ENCODE results near the gene CENPM. TPM values are rescaled to one million over a fixed set of nuclear protein-coding genes. Genes with fewer than 3 reads are reported as not detected.

CENPM gene
- total and polyA plus RNA-seq, 2 donors (not counting 1 experiment from before 2014, with no cell fraction given) = 5.9 to 11.6 TPM

DNA sequence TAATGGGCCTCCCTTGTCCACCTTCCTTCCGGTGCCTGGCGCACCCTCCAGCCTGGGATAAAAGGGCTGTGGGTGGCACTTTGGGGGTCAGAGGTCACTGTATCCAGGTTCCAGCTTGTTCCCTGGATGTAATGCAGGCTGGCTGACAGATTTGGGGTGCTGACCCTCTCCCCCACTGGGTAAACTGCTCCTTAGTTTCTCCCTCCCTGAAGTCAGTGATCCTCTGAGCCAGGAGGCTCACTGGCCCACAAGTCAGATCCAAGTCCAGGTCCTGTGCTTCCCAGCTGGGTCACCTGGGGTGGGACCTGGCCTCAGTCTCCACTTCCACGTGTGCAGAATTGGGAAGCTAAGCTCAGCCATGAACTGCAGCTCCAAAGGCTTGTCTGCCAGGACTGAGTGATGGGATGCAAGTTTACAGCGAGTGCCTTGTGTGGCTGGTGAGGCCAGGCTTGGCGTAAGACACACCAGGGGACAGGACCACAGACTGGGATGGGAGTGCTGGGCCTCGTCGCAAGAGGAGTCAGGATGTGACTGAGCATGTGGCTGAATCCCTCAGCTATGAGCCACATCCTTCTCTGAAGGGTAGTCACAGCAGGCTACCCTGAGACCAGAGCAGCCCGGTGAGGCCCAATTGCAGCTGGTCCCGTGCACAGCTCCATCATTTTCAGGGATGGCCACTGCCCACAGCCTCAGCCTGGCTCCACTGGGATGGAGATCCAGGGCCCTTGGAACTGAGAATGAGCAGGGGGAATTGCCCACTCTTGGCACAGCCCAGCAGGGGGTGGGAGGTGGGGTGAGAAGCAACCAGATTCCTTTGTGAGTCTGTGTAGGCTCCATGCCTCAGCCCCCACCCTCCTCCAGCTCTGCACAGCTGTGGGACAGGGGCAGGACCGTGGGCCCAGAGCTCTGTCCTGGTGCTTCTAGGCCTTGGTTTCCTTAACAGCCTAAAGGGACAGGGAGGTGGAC, 39.2 kb downstream of the CENPM start:
- no peak for DNase-seq (ENCODE audit: low read depth in 2 of 2)
- H3K79me2 ChIP-seq (ENCODE audit: control insufficient read depth, insufficient read depth, low read length) = no peaks in the 10 kb centered on the region
- H3K36me3 ChIP-seq (ENCODE audit: control insufficient read depth, insufficient read depth, low read length) = peaks cover 17% of the 10 kb centered on the region
- no peaks in the 10 kb centered on the region for H3K9me3 ChIP-seq (ENCODE audit: control insufficient read depth, insufficient read depth, low read depth, low read length)
- H3K27me3 ChIP-seq (ENCODE audit: control insufficient read depth, insufficient read depth, low read length) = peaks cover 21% of the 10 kb centered on the region
- TF ChIP-seq EZH2 (IDR thresholded peaks at IDR 0.05; ENCODE audit: low read length, missing control alignments) = no peak
- TF ChIP-seq, protein P1, sequence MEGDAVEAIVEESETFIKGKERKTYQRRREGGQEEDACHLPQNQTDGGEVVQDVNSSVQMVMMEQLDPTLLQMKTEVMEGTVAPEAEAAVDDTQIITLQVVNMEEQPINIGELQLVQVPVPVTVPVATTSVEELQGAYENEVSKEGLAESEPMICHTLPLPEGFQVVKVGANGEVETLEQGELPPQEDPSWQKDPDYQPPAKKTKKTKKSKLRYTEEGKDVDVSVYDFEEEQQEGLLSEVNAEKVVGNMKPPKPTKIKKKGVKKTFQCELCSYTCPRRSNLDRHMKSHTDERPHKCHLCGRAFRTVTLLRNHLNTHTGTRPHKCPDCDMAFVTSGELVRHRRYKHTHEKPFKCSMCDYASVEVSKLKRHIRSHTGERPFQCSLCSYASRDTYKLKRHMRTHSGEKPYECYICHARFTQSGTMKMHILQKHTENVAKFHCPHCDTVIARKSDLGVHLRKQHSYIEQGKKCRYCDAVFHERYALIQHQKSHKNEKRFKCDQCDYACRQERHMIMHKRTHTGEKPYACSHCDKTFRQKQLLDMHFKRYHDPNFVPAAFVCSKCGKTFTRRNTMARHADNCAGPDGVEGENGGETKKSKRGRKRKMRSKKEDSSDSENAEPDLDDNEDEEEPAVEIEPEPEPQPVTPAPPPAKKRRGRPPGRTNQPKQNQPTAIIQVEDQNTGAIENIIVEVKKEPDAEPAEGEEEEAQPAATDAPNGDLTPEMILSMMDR (conservative IDR thresholded peaks at IDR 0.05 in 1 of 2, IDR thresholded peaks at IDR 0.05 in 1 of 2; ENCODE audit: low read depth in 1 of 2, low read length in 2 of 2) = no peak
- no peak overlapping the region for H3K9ac ChIP-seq (ENCODE audit: insufficient read depth, low read length)
- no peaks in the 10 kb centered on the region for H4K20me1 ChIP-seq (ENCODE audit: control insufficient read depth, extremely low read depth, insufficient read depth, low read length)
- H3K4me3 ChIP-seq (replicated peaks in 1 of 4; ENCODE audit: control extremely low read depth in 1 of 4, insufficient read depth in 1 of 4, low read depth in 3 of 4, low read length in 4 of 4) = no peak overlapping the region
- no peak overlapping the region for H2AFZ ChIP-seq (ENCODE audit: low read length)
- no peaks in the 10 kb centered on the region for H3K4me1 ChIP-seq (ENCODE audit: control insufficient read depth, extremely low read depth, insufficient read depth, low read length)
- H3K4me2 ChIP-seq (ENCODE audit: extremely low read depth, insufficient read depth, low read length) = no peak overlapping the region
- H3K27ac ChIP-seq (ENCODE audit: insufficient read depth, low read length) = no peak overlapping the region

DNA sequence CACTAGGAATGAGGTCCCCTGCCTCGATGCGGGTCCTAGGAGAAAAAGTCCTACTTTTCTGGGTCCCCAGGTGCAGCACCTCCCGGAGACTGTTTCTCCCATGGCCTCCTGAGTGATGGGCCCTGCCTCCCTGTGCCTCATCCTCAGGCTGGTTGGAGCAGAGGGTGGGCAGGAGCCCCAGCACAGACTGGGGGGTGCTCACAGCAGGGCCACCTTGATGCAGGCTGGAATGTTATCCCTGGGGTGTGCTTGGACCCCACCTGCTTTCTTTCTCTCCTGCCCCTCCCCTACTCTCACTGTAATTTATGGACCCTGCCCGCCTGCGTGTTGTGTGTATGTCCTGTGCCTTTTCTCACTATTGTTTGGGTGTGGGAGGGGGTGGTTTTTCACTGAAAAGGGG, 40.1 kb downstream of the CENPM start:
- Histone ChIP-seq H3K27me3 (ENCODE audit: control insufficient read depth, insufficient read depth, low read length) (peaks cover 13% of the 10 kb centered on the region), H3K4me1 (ENCODE audit: control insufficient read depth, extremely low read depth, insufficient read depth, low read length) (no peaks in the 10 kb centered on the region), H2AFZ (ENCODE audit: low read length) (no peak overlapping the region), H3K9me3 (ENCODE audit: control insufficient read depth, insufficient read depth, low read depth, low read length) (no peaks in the 10 kb centered on the region), H3K36me3 (ENCODE audit: control insufficient read depth, insufficient read depth, low read length) (peaks cover 21% of the 10 kb centered on the region), H3K9ac (ENCODE audit: insufficient read depth, low read length) (no peak overlapping the region), H3K4me3 (replicated peaks in 1 of 4; ENCODE audit: control extremely low read depth in 1 of 4, insufficient read depth in 1 of 4, low read depth in 3 of 4, low read length in 4 of 4) (no peak overlapping the region), H3K4me2 (ENCODE audit: extremely low read depth, insufficient read depth, low read length) (no peak overlapping the region), H3K27ac (ENCODE audit: insufficient read depth, low read length) (no peak overlapping the region), H3K79me2 (ENCODE audit: control insufficient read depth, insufficient read depth, low read length) (no peaks in the 10 kb centered on the region), H4K20me1 (ENCODE audit: control insufficient read depth, extremely low read depth, insufficient read depth, low read length) (no peaks in the 10 kb centered on the region)
- TF ChIP-seq, protein P1 (conservative IDR thresholded peaks at IDR 0.05 in 1 of 2, IDR thresholded peaks at IDR 0.05 in 1 of 2; ENCODE audit: low read depth in 1 of 2, low read length in 2 of 2) = no peak
- no peak for TF ChIP-seq EZH2 (IDR thresholded peaks at IDR 0.05; ENCODE audit: low read length, missing control alignments)
- no peak for DNase-seq (ENCODE audit: low read depth in 2 of 2)

DNA sequence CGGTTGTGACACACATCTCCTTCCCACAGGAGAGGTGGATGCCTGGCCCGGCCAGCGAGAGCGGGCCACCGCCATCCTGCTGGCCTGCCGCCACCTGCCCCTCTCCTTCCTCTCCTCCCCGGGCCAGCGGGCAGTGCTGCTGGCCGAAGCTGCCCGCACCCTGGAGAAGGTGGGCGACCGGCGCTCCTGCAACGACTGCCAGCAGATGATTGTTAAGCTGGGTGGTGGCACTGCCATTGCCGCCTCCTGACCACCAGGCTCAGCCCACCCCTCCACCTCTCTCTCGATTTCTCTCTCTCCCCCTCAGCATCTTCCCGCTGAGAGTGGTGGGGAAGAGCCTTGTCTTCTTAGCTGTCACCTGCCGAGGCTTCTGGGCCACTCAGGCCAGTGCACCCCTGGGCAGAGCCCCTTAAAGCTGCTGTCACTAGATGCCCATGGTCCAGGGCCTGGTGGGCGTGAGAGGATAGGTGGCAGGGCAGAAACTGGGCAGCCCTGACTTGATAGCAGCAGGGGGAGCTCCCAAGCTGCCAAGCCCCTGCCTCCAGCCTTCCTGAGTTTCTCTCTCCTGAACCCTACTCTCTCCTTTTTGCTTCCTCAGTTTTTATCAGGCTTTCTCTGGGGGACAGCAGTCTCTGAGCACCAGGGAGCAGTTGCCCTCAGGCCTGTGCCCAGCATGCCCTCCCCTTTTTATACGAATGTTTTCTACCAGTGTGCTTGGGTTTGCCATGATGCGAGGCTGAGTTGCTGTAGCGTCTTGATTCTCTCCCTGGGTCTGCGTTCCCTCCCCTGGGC, 41.3 kb downstream of the CENPM start:
- no peak for TF ChIP-seq EZH2 (IDR thresholded peaks at IDR 0.05; ENCODE audit: low read length, missing control alignments)
- TF ChIP-seq, protein P1 (conservative IDR thresholded peaks at IDR 0.05 in 1 of 2, IDR thresholded peaks at IDR 0.05 in 1 of 2; ENCODE audit: low read depth in 1 of 2, low read length in 2 of 2) = no peak
- H3K4me3 ChIP-seq (replicated peaks in 1 of 4; ENCODE audit: control extremely low read depth in 1 of 4, insufficient read depth in 1 of 4, low read depth in 3 of 4, low read length in 4 of 4) = no peak overlapping the region
- no peak overlapping the region for H3K4me2 ChIP-seq (ENCODE audit: extremely low read depth, insufficient read depth, low read length)
- no peaks in the 10 kb centered on the region for H3K79me2 ChIP-seq (ENCODE audit: control insufficient read depth, insufficient read depth, low read length)
- H3K4me1 ChIP-seq (ENCODE audit: control insufficient read depth, extremely low read depth, insufficient read depth, low read length) = no peaks in the 10 kb centered on the region
- no peak for DNase-seq (ENCODE audit: low read depth in 2 of 2)
- H3K27ac ChIP-seq (ENCODE audit: insufficient read depth, low read length) = no peak overlapping the region
- no peak overlapping the region for H2AFZ ChIP-seq (ENCODE audit: low read length)
- peaks cover 25% of the 10 kb centered on the region for H3K36me3 ChIP-seq (ENCODE audit: control insufficient read depth, insufficient read depth, low read length)
- H3K9ac ChIP-seq (ENCODE audit: insufficient read depth, low read length) = no peak overlapping the region
- no peaks in the 10 kb centered on the region for H3K9me3 ChIP-seq (ENCODE audit: control insufficient read depth, insufficient read depth, low read depth, low read length)
- H3K27me3 ChIP-seq (ENCODE audit: control insufficient read depth, insufficient read depth, low read length) = peaks cover 3% of the 10 kb centered on the region
- H4K20me1 ChIP-seq (ENCODE audit: control insufficient read depth, extremely low read depth, insufficient read depth, low read length) = no peaks in the 10 kb centered on the region
